ENCODE data around the gene SLC7A5. TPM values are rescaled to one million over a fixed set of nuclear protein-coding genes. Genes with fewer than 3 reads are reported as not detected.

SLC7A5 gene
- total RNA-seq, 4 donors from 2014 or later = 10.0 to 99.4 (median 61.1) TPM

DNA sequence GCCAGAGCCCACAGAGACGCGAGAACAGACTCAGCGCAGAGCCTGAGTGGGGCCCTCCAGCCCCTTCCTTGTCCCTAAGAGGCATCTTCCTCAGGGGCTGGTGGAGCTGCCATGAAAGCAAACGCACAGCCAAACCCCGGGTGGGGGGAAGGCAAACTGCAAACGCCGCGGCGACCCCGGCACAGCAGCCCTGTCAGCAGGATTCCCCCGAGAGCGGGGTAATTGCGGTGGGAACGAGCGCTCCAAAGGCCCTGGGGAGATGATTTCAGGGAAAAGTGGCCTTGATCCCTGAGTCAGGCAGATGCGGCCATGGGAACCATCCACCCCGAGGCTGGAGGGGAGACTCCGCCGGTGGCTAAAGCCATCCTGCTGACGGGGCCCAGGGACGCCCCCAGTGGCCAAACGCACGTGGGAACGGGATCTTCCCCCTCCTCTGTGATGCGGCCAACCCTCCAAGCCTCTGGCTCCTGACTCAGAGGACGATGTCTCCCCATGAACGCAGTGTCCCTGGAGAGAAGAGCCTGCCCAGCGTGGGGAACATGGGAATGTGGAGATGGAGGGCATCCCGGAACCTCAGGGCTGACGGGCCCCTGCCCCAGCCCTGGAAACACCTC is 25.1 kb downstream of the SLC7A5 start:
- Histone ChIP-seq H3K27ac (no peak overlapping the region), H3K4me3 (no peak overlapping the region), H3K9me3 (no peaks in the 10 kb centered on the region), H3K4me1 (peaks cover 6% of the 10 kb centered on the region), H3K36me3 (peaks cover 5% of the 10 kb centered on the region), H3K27me3 (no peaks in the 10 kb centered on the region)
- no peak for DNase-seq (ENCODE audit: low spot score in 2 of 2)
- 73% methylated on average over 22 of the region's 30 CpGs for WGBS
- TF ChIP-seq POLR2AphosphoS5 (IDR thresholded peaks at IDR 0.05) (no peak), POLR2A (IDR thresholded peaks at IDR 0.05) (no peak), EP300 (IDR thresholded peaks at IDR 0.05) (no peak)
- TF ChIP-seq, protein P1, sequence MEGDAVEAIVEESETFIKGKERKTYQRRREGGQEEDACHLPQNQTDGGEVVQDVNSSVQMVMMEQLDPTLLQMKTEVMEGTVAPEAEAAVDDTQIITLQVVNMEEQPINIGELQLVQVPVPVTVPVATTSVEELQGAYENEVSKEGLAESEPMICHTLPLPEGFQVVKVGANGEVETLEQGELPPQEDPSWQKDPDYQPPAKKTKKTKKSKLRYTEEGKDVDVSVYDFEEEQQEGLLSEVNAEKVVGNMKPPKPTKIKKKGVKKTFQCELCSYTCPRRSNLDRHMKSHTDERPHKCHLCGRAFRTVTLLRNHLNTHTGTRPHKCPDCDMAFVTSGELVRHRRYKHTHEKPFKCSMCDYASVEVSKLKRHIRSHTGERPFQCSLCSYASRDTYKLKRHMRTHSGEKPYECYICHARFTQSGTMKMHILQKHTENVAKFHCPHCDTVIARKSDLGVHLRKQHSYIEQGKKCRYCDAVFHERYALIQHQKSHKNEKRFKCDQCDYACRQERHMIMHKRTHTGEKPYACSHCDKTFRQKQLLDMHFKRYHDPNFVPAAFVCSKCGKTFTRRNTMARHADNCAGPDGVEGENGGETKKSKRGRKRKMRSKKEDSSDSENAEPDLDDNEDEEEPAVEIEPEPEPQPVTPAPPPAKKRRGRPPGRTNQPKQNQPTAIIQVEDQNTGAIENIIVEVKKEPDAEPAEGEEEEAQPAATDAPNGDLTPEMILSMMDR (IDR thresholded peaks at IDR 0.05) = no peak

DNA sequence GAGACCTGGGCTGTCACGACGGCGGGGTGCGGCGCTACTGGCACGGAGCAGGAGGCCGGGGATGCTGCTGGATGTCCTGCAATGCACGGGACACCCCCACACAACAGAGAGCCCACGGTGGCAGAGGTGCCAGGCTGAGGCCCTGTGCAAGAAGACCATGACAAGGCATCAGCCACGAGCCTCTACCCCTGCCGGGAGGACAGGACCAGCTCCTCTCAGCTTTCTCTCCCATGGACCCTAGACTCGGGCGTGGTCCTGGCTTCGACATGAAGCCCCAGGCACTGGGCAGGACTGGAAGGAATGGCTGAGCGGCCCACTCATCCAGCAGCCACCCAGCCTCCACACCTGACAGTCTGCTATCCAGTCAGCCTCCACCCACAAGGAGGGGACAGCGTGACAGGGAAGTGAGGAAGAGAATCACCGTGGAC is 25.6 kb downstream of the SLC7A5 start:
- TF ChIP-seq POLR2A (IDR thresholded peaks at IDR 0.05) (no peak), POLR2AphosphoS5 (IDR thresholded peaks at IDR 0.05) (no peak), EP300 (IDR thresholded peaks at IDR 0.05) (no peak)
- TF ChIP-seq, protein P1 (IDR thresholded peaks at IDR 0.05) = no peak
- no peak for DNase-seq (ENCODE audit: low spot score in 2 of 2)
- H3K36me3 ChIP-seq = peaks cover 10% of the 10 kb centered on the region
- H3K9me3 ChIP-seq = no peaks in the 10 kb centered on the region
- no peak overlapping the region for H3K4me3 ChIP-seq
- no peaks in the 10 kb centered on the region for H3K27me3 ChIP-seq
- H3K27ac ChIP-seq = no peak overlapping the region
- peaks cover under 1% of the 10 kb centered on the region for H3K4me1 ChIP-seq
- 75% methylated on average over 2 of the region's 17 CpGs for WGBS

DNA sequence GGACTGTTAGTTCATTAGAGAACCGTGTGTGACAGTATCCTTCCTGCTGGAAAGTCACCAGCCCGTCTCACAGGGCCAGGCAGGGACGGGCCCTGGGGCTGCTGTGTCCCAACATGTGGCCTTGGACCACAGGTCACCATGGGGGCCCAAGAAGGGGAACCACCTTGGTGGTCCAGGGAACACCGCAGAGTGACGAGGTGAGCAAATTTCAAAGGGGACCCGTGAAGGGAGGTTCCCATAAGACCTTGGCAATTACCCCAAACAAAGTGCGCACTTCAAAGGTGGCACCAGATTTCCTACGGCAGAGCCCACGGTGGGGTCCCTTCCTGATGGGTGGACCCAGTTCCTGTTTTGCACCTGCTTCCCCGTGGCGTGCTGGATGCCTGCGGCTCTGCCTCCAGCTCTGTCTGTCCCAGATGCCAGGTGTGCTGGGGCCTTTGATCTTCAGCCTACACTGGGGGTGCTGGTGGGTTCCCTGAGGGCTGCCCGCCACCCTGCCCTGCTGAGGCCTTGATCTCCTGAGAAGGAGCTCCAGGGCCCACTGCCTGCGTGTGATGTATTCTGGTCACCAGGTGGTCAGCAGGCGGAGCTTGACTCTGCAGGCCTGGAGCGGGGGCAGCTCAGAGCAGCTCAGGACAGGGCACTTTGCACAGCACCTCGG is 27.0 kb downstream of the SLC7A5 start:
- peaks cover 23% of the 10 kb centered on the region for H3K36me3 ChIP-seq
- H3K9me3 ChIP-seq = no peaks in the 10 kb centered on the region
- no peak overlapping the region for H3K27ac ChIP-seq
- no peak overlapping the region for H3K4me3 ChIP-seq
- H3K4me1 ChIP-seq = no peaks in the 10 kb centered on the region
- 88% methylated on average over 7 of the region's 17 CpGs for WGBS
- DNase-seq (ENCODE audit: low spot score in 2 of 2) = no peak
- H3K27me3 ChIP-seq = no peaks in the 10 kb centered on the region
- no peak for TF ChIP-seq POLR2AphosphoS5 (IDR thresholded peaks at IDR 0.05)
- TF ChIP-seq, protein P1 (IDR thresholded peaks at IDR 0.05) = no peak
- TF ChIP-seq EP300 (IDR thresholded peaks at IDR 0.05) = no peak
- TF ChIP-seq POLR2A (IDR thresholded peaks at IDR 0.05) = no peak

DNA sequence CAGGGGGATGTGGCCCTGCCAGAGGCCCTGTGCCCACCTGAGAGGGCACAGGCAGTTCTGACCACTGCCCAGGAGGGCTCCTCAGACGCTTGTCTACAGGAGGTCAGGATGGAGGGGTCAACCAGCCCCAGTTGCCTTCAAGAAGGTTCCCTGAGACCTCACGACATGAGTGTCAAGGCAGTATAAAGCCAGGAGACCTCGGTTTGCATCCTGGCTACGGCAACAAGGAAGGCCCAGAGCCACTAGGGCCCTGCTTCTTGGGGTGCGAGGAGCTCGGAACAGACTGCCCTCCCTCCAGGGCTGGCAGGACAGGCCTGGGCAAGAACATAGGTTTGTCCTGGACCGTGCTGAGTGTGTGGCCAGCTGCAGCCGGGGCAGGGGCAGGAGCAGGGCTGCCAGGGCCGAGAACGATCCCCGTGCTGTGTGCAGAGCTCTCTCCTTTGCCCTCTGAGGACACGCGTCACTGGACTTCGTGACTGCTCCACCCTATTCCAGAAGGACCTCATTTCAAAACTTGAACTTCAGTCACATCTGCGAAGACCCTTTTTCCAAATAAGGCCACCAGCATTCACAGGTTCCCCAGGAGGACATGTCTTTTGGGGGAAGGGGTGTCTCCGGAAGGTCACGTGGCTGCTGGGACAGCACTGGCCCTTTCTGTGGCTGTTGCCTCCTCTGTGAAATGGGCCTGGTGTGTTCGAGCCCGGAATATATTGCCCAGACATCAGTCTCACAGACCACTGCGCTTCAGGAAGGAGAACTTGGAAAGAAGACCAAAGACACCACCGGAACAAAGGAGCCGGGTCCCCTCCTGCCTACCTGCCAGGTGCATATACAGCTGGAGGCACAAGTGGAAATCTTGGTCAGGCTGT is 27.7 kb downstream of the SLC7A5 start:
- Histone ChIP-seq H3K4me3 (no peak overlapping the region), H3K27me3 (no peaks in the 10 kb centered on the region), H3K36me3 (peaks cover 26% of the 10 kb centered on the region), H3K4me1 (no peaks in the 10 kb centered on the region), H3K27ac (no peak overlapping the region), H3K9me3 (no peaks in the 10 kb centered on the region)
- DNase-seq (ENCODE audit: low spot score in 2 of 2) = no peak
- no peak for TF ChIP-seq EP300 (IDR thresholded peaks at IDR 0.05)
- no peak for TF ChIP-seq POLR2AphosphoS5 (IDR thresholded peaks at IDR 0.05)
- TF ChIP-seq, protein P1 (IDR thresholded peaks at IDR 0.05) = no peak
- no peak for TF ChIP-seq POLR2A (IDR thresholded peaks at IDR 0.05)
- 94% methylated on average over 12 of the region's 22 CpGs for WGBS
